SK-N-MC (cell line): ENCODE measurements around the gene LIMS2.
A peak's percentile ranks its signal among the peaks of the same experiment; 100 is the strongest.

Source experiments
- DNase-seq: peaks from one replicate; pipeline ENCODE4 v3.0.0-alpha.2; 2011; ENCODE audit warnings: low read depth, low spot score
- H3K27ac ChIP-seq: fragments of 200-600 bp; sonication (generic); 2 replicates; pipeline ENCODE4 v1.5.1; 2016; ENCODE audit warnings: mixed run types
- H3K36me3 ChIP-seq: fragments of 200-600 bp; sonication (generic); 2 replicates; pipeline ENCODE4 v1.6.1; 2017; ENCODE audit warnings: antibody characterized with exemption, low read length, mixed read lengths; ENCODE audit not compliant: insufficient read depth
- H3K4me3 ChIP-seq: fragments of 200-600 bp; sonication (generic); 2 replicates; pipeline ENCODE4 v1.5.1; 2016
- H3K9ac ChIP-seq: fragments of 200-600 bp; sonication (generic); 2 replicates; pipeline ENCODE4 v1.8.0; 2017; ENCODE audit warnings: mixed run types, mixed read lengths; ENCODE audit not compliant: insufficient read length
- H3K9me3 ChIP-seq: fragments of 200-600 bp; sonication (generic); 2 replicates; pipeline ENCODE4 v1.6.1; 2017; ENCODE audit warnings: low read depth, mild to moderate bottlenecking, antibody characterized with exemption, low read length, moderate library complexity, mixed read lengths
- EZH2 ChIP-seq: fragments of 200-600 bp; sonication (generic); IDR thresholded peaks from one replicate; pipeline ENCODE4 v1.6.1; 2017; ENCODE audit warnings: antibody characterized with exemption
- FOXP2 ChIP-seq: optimal IDR thresholded peaks from 2 replicates; pipeline ENCODE3; 2011; ENCODE audit warnings: mild to moderate bottlenecking, moderate library complexity; ENCODE audit not compliant: insufficient read depth; ENCODE audit errors: extremely low read length, control extremely low read depth
- POLR2AphosphoS5 ChIP-seq: IDR thresholded peaks from 2 replicates; pipeline ENCODE4 v1.6.1; 2012; ENCODE audit warnings: mild to moderate bottlenecking, low read depth, low read length, borderline replicate concordance

Gene LIMS2

DNA sequence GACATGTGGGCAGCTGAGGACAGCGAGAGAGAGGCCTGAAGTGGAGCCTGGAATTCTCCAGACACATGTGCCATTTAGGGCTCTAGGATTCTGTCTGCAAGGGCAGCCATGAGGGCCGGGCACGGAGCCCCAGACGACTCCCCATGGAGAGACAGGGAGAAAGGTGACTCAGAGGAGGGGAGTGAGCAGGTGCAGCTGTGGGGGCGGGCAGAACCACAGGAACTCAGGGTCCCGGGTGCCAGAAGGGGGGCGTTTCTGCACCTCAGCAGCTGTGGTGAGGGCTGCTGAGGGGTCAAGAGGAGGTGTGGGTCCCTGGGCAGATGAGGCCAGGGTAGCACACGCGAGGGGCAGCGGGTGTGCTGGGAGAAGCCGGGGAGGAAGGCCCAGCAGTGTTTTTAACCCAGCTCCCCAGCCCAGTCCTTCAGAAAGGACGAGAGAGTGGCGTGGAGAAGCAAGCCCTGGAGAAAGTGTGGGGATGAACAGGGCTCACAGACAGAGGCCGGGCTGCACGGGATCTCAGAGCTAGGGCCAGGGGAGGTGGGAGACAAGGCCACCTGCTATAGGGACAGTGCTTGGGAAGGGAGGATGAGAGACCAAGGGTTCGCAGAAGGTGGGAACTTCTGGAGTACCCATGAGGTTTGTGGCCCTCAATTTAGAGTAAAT, 21.8 kb downstream of the LIMS2 start:
- Histone ChIP-seq H3K4me3 (no peak overlapping the region), H3K9ac (no peak overlapping the region), H3K9me3 (no peaks in the 10 kb centered on the region), H3K27ac (no peak overlapping the region), H3K36me3 (no peaks in the 10 kb centered on the region)
- no peak for TF ChIP-seq FOXP2
- no peak for TF ChIP-seq EZH2
- no peak for TF ChIP-seq POLR2AphosphoS5
- no peak for DNase-seq

DNA sequence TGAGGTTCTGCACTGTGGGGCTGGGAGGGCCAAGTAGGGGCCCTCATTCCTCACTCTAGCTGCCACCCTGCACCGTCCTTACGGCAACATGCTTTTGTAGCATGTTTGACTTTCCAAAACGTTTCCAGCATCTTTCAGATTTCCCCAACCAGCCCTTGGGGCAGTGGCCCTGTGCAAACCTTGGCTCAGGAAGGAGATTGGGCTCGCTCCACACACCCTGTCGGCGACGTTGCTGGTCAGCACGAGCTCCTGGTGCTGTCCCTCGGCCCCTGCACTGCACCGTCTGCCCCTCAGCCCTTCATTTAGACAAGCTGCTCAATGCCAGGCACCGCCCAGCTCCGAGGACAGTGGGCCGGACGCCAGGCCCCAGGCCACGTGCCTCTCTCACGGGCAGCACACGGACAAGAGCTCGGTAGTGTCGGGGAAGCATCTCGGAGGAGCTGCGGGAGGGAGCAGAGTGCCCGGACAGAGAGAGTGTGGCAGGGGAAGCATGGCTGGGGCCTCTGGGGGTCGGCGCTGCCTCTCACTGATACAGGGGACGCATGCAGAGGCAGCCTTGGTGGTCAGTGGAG, 22.5 kb downstream of the LIMS2 start:
- no peak overlapping the region for H3K4me3 ChIP-seq
- no peaks in the 10 kb centered on the region for H3K9me3 ChIP-seq
- no peak overlapping the region for H3K9ac ChIP-seq
- peak overlapping the region; percentile 77 for H3K27ac ChIP-seq
- TF ChIP-seq EZH2 (no peak), FOXP2 (no peak)
- H3K36me3 ChIP-seq, result no peaks in the 10 kb centered on the region
- DNase-seq, result no peak

DNA sequence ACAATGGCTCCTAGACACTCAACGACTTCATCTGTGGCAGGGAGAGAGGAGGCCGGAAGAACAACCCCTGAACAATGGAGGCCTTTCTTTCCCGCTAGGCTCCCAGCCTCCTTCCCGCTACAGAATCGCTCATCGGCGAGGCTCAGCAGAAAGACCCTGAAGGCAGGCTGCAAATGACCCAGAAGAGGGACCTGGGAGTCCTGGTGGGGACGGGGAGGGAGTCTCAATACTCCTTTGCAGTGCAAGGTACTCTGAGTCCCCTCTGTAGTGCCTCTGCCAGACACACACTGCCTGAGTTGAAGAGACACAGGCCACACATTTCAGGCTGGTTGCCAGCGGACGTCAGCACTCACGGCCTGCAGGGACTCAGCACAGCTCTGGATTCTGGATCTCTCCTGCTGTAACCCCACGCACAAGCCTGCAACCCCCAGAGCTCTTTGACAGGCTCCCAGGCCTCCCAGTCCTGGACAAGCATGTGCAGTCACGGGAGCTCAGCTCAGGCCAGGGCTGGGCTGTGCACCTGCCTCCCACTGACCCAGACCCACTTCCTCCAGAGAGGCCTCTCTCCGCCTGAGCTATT, 23.3 kb downstream of the LIMS2 start:
- TF ChIP-seq EZH2 (no peak), POLR2AphosphoS5 (no peak), FOXP2 (no peak)
- DNase-seq, result peak; percentile 28
- Histone ChIP-seq H3K9ac (peak overlapping the region; percentile 48), H3K27ac (peak overlapping the region; percentile 77), H3K4me3 (no peak overlapping the region), H3K9me3 (no peaks in the 10 kb centered on the region), H3K36me3 (no peaks in the 10 kb centered on the region)

DNA sequence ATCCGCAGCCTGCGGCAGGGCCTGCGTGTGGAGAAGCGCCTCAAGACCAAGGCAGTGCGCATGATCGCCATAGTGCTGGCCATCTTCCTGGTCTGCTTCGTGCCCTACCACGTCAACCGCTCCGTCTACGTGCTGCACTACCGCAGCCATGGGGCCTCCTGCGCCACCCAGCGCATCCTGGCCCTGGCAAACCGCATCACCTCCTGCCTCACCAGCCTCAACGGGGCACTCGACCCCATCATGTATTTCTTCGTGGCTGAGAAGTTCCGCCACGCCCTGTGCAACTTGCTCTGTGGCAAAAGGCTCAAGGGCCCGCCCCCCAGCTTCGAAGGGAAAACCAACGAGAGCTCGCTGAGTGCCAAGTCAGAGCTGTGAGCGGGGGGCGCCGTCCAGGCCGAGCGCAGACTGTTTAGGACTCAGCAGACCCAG, 23.9 kb downstream of the LIMS2 start:
- Histone ChIP-seq H3K9me3 (no peaks in the 10 kb centered on the region), H3K27ac (peak overlapping the region; percentile 77), H3K36me3 (no peaks in the 10 kb centered on the region), H3K4me3 (no peak overlapping the region), H3K9ac (no peak overlapping the region)
- no peak for TF ChIP-seq FOXP2
- TF ChIP-seq EZH2, result no peak
- no peak for TF ChIP-seq POLR2AphosphoS5
- no peak for DNase-seq

DNA sequence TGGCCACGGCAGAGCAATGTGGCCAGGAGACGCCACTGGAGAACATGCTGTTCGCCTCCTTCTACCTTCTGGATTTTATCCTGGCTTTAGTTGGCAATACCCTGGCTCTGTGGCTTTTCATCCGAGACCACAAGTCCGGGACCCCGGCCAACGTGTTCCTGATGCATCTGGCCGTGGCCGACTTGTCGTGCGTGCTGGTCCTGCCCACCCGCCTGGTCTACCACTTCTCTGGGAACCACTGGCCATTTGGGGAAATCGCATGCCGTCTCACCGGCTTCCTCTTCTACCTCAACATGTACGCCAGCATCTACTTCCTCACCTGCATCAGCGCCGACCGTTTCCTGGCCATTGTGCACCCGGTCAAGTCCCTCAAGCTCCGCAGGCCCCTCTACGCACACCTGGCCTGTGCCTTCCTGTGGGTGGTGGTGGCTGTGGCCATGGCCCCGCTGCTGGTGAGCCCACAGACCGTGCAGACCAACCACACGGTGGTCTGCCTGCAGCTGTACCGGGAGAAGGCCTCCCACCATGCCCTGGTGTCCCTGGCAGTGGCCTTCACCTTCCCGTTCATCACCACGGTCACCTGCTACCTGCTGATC, 24.4 kb downstream of the LIMS2 start:
- TF ChIP-seq EZH2 (no peak), FOXP2 (no peak), POLR2AphosphoS5 (no peak)
- H3K36me3 ChIP-seq, result no peaks in the 10 kb centered on the region
- no peaks in the 10 kb centered on the region for H3K9me3 ChIP-seq
- DNase-seq, result no peak
- no peak overlapping the region for H3K9ac ChIP-seq
- H3K27ac ChIP-seq, result peak overlapping the region; percentile 39; the same call in 1 of the 2 replicates
- H3K4me3 ChIP-seq, result no peak overlapping the region

DNA sequence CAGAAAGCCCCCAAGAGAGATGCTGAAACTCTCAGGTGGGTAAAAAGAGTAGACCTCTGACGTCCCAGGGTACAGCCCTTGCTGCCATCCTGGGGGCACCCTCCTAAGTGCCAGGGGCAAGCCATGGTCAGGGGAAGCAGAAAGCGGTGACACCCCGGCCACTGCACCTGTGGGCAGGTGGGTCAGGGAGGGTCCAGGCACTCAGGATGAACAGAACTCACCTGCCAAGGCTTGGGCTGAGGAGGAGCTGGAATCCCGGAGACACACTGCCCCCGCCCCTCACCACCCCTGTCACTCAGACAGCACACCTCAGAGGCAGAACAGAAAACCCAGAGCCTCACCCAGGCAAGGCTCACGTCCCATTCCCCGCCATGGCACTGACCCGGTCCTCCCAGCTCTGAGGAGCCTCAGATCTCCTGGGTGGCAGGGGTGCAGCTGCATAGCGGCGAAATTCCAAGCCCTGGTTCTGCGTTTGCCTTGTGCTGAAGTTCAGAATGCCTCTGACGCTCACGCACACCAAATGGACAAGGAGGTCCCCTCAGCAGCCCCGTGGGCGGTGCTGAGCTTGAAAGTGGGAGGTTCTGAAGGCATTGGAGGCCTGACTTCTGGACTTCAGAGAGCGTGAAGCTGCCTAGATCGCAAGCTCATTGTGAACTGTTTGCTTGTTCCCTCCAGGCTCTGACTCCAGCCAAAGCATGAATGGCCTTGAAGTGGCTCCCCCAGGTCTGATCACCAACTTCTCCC, 25.1 kb downstream of the LIMS2 start:
- H3K9me3 ChIP-seq, result no peaks in the 10 kb centered on the region
- H3K9ac ChIP-seq, result no peak overlapping the region
- no peak overlapping the region for H3K4me3 ChIP-seq
- no peak for DNase-seq
- H3K36me3 ChIP-seq, result no peaks in the 10 kb centered on the region
- TF ChIP-seq EZH2 (no peak), FOXP2 (no peak), POLR2AphosphoS5 (no peak)
- H3K27ac ChIP-seq, result peak overlapping the region; percentile 92

DNA sequence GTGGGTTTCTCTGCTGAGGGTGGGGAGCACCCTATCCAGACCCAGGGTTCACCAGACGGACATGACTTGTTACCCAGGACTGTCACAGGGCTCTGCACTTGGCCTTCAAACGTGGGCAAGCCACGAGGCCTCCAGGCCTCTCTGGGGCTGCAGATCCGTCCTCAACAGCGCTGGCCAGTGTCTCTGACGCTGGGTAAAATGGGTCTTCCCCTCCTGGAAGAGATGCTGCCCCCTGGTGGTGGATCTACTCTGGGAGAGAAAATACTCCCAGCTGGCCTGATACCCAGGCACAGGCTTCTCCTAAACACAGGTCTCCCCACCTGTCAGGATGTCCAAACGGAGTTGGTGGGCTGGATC, 25.7 kb downstream of the LIMS2 start:
- H3K4me3 ChIP-seq, result peak overlapping the region; percentile 28
- no peaks in the 10 kb centered on the region for H3K36me3 ChIP-seq
- H3K9ac ChIP-seq, result peak overlapping the region; percentile 16
- peak; percentile 42 for DNase-seq
- H3K9me3 ChIP-seq, result no peaks in the 10 kb centered on the region
- peak overlapping the region; percentile 92 for H3K27ac ChIP-seq
- TF ChIP-seq FOXP2 (no peak), POLR2AphosphoS5 (no peak)

DNA sequence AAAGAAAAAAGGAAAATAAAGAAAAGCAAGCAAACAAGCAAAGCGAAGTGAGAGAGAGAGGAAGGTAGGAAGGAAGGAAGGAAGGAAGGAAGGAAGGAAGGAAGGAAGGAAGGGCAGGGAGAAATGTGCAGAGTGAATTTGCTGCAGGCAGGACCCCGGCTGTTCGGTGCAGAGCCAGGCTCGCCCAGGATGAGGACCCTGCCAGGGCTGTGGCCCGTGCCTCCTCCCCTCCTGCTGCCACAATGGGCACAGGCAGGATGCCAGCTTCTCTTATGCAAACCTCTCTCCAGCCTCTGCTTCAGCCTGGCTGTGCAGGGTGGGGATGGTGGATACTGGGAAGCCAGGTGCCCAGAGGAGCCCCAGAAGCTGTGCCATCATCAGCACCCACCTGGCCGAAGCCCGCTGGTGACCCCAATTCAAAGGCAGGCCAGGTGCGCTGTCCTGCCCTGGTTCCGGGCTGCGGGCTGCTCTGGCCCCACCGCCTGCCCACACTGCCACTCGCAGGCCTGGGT, 26.2 kb downstream of the LIMS2 start:
- peak overlapping the region; percentile 92 for H3K27ac ChIP-seq
- H3K36me3 ChIP-seq, result no peaks in the 10 kb centered on the region
- no peaks in the 10 kb centered on the region for H3K9me3 ChIP-seq
- TF ChIP-seq FOXP2 (no peak), EZH2 (no peak), POLR2AphosphoS5 (peak; percentile 39; the same call in 1 of the 2 replicates)
- peak; percentile 50 for DNase-seq
- peak overlapping the region; percentile 28 for H3K4me3 ChIP-seq
- H3K9ac ChIP-seq, result peak overlapping the region; percentile 16
